Measurements from ENCODE around the gene GAS7.

- TF ChIP-seq E2F4 (CRISPR knock-in tag; IDR thresholded peaks at IDR 0.05; ENCODE audit: low read depth) (no peak), EZH2 (IDR thresholded peaks at IDR 0.05; ENCODE audit: borderline replicate concordance, low read depth, low read length) (no peak), CTCF (IDR thresholded peaks at IDR 0.05 in 2 of 3, conservative IDR thresholded peaks at IDR 0.05 in 1 of 3; ENCODE audit: insufficient read depth in 2 of 3, low read depth in 1 of 3, low read length in 3 of 3) (no peak), CXXC5 (CRISPR knock-in tag; IDR thresholded peaks at IDR 0.05) (no peak), EP300 (IDR thresholded peaks at IDR 0.05; ENCODE audit: low read length) (no peak), ESRRA (IDR thresholded peaks at IDR 0.05; ENCODE audit: borderline replicate concordance, low read depth) (no peak), HDAC2 (IDR thresholded peaks at IDR 0.05) (no peak), TCF7 (IDR thresholded peaks at IDR 0.05; ENCODE audit: borderline replicate concordance) (no peak), RERE (CRISPR knock-in tag; IDR thresholded peaks at IDR 0.05; ENCODE audit: borderline replicate concordance) (no peak), TAF1 (IDR thresholded peaks at IDR 0.05; ENCODE audit: control insufficient read depth, extremely low read depth, insufficient read depth, low read length, severe bottlenecking) (no peak), ZFX (CRISPR knock-in tag; IDR thresholded peaks at IDR 0.05) (no peak), POLR2A (conservative IDR thresholded peaks at IDR 0.05) (no peak), MAFF (IDR thresholded peaks at IDR 0.05; ENCODE audit: low read length) (no peak)
- TF ChIP-seq, protein P1, sequence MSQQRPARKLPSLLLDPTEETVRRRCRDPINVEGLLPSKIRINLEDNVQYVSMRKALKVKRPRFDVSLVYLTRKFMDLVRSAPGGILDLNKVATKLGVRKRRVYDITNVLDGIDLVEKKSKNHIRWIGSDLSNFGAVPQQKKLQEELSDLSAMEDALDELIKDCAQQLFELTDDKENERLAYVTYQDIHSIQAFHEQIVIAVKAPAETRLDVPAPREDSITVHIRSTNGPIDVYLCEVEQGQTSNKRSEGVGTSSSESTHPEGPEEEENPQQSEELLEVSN (IDR thresholded peaks at IDR 0.05; ENCODE audit: borderline replicate concordance in 1 of 2, extremely low read depth in 1 of 2, insufficient read depth in 1 of 2, insufficient read length in 1 of 2, low read depth in 1 of 2, low read length in 1 of 2, poor library complexity in 1 of 2, severe bottlenecking in 1 of 2) = no peak
Measured at GRCh38 chr17:10063730-10064241, 134.6 kb downstream of the GAS7 start.
